ENCODE results near the gene UBE2O. TPM values are rescaled to one million over a fixed set of nuclear protein-coding genes. Genes with fewer than 3 reads are reported as not detected.

The UBE2O gene
- total RNA-seq, 2 experiments from 2014 or later = 28.4 to 31.6 TPM

GRCh38 chr17:76481071-76481655 lies 28.2 kb upstream of the UBE2O start:
- POLR2A ChIA-PET = interaction anchor here (0.7 to 2.2 kb wide), 3 partner anchors 10 to 22 kb away, joined by 3 to 10 read pairs (median 6); no protein-coding TSS in a partner anchor
- Mint-ChIP-seq H3K4me1 (ENCODE audit: low read depth) (peaks cover 31% of the 10 kb centered on the region), H3K9me3 (ENCODE audit: insufficient read depth) (no peaks in the 10 kb centered on the region), H3K36me3 (ENCODE audit: low read depth) (peaks cover 39% of the 10 kb centered on the region), H3K27me3 (ENCODE audit: low read depth) (no peaks in the 10 kb centered on the region), H3K4me3 (peak overlapping the region; percentile 22), H3K27ac (peak overlapping the region; percentile 84)
- ATAC-seq = peak; percentile 54
- CTCF ChIA-PET = interaction anchor here (0.8 to 2.1 kb wide), 6 partner anchors 9 to 28 kb away, joined by 6 to 9 read pairs (median 8); partner anchors contain the start of genes AANAT and UBE2O
- DNase-seq = no peak

GRCh38 chr17:76480632-76481031 lies 27.7 kb upstream of the UBE2O start:
- Mint-ChIP-seq H3K4me3 (peak overlapping the region; percentile 22), H3K4me1 (ENCODE audit: low read depth) (peaks cover 28% of the 10 kb centered on the region), H3K27me3 (ENCODE audit: low read depth) (no peaks in the 10 kb centered on the region), H3K27ac (peak overlapping the region; percentile 84), H3K9me3 (ENCODE audit: insufficient read depth) (no peaks in the 10 kb centered on the region), H3K36me3 (ENCODE audit: low read depth) (peaks cover 37% of the 10 kb centered on the region)
- ATAC-seq = peak; percentile 79
- ChIA-PET CTCF (interaction anchor here (0.8 to 2.1 kb wide), 6 partner anchors 10 to 28 kb away, joined by 6 to 9 read pairs (median 8); partner anchors contain the start of genes AANAT and UBE2O), POLR2A (interaction anchor here (0.7 to 2.2 kb wide), 4 partner anchors 10 to 22 kb away, joined by 3 to 10 read pairs (median 4); partner anchors contain the start of gene RHBDF2)
- DNase-seq = peak; percentile 47

GRCh38 chr17:76479515-76480060 lies 26.6 kb upstream of the UBE2O start:
- Mint-ChIP-seq H3K4me1 (ENCODE audit: low read depth) (peaks cover 24% of the 10 kb centered on the region), H3K36me3 (ENCODE audit: low read depth) (peaks cover 40% of the 10 kb centered on the region), H3K27me3 (ENCODE audit: low read depth) (no peaks in the 10 kb centered on the region), H3K9me3 (ENCODE audit: insufficient read depth) (no peaks in the 10 kb centered on the region), H3K4me3 (no peak overlapping the region), H3K27ac (no peak overlapping the region)
- ATAC-seq = no peak
- ChIA-PET CTCF (interaction anchor here (1.4 to 2.1 kb wide), 4 partner anchors 12 to 28 kb away, joined by 7 to 9 read pairs (median 9); partner anchors contain the start of gene AANAT), POLR2A (interaction anchor here (1.0 to 2.2 kb wide), 3 partner anchors 11 to 22 kb away, joined by 3 to 10 read pairs (median 6); partner anchors contain the start of gene RHBDF2)
- DNase-seq = no peak

- peaks cover 39% of the 10 kb centered on the region for H3K36me3 Mint-ChIP-seq (ENCODE audit: low read depth)
- ChIA-PET POLR2A (no interaction called here), CTCF (no interaction called here)
- no peaks in the 10 kb centered on the region for H3K27me3 Mint-ChIP-seq (ENCODE audit: low read depth)
- H3K4me1 Mint-ChIP-seq (ENCODE audit: low read depth) = peaks cover 22% of the 10 kb centered on the region
- no peak overlapping the region for H3K27ac Mint-ChIP-seq
- H3K4me3 Mint-ChIP-seq = no peak overlapping the region
- no peak for ATAC-seq
- DNase-seq = no peak
- H3K9me3 Mint-ChIP-seq (ENCODE audit: insufficient read depth) = no peaks in the 10 kb centered on the region
Measured at GRCh38 chr17:76478730-76479514, 26.0 kb upstream of the UBE2O start.

- H3K36me3 Mint-ChIP-seq (ENCODE audit: low read depth) = peaks cover 39% of the 10 kb centered on the region
- no peak overlapping the region for H3K4me3 Mint-ChIP-seq
- DNase-seq (no peak), ATAC-seq (no peak)
- CTCF ChIA-PET = interaction anchor here (0.9 to 1.1 kb wide), 2 partner anchors 11 to 29 kb away, joined by 3 to 4 read pairs; no protein-coding TSS in a partner anchor
- no peaks in the 10 kb centered on the region for H3K27me3 Mint-ChIP-seq (ENCODE audit: low read depth)
- POLR2A ChIA-PET = no interaction called here
- peak overlapping the region; percentile 66 for H3K27ac Mint-ChIP-seq
- peaks cover 22% of the 10 kb centered on the region for H3K4me1 Mint-ChIP-seq (ENCODE audit: low read depth)
- no peaks in the 10 kb centered on the region for H3K9me3 Mint-ChIP-seq (ENCODE audit: insufficient read depth)
Measured at GRCh38 chr17:76478097-76478496, 25.1 kb upstream of the UBE2O start.

GRCh38 chr17:76477576-76477975 lies 24.6 kb upstream of the UBE2O start:
- Mint-ChIP-seq H3K4me3 (no peak overlapping the region), H3K36me3 (ENCODE audit: low read depth) (peaks cover 40% of the 10 kb centered on the region), H3K9me3 (ENCODE audit: insufficient read depth) (no peaks in the 10 kb centered on the region), H3K27me3 (ENCODE audit: low read depth) (no peaks in the 10 kb centered on the region), H3K27ac (no peak overlapping the region), H3K4me1 (ENCODE audit: low read depth) (peaks cover 20% of the 10 kb centered on the region)
- ATAC-seq (no peak), DNase-seq (no peak)
- ChIA-PET CTCF (interaction anchor here (0.9 to 1.1 kb wide), 2 partner anchors 11 to 29 kb away, joined by 3 to 4 read pairs; no protein-coding TSS in a partner anchor), POLR2A (interaction anchor here (0.6 kb wide), 1 partner anchor 1608 kb away, joined by 3 read pairs; no protein-coding TSS in a partner anchor)

- H3K4me3 Mint-ChIP-seq = no peak overlapping the region
- ChIA-PET POLR2A (interaction anchor here (0.6 to 1.1 kb wide), 3 partner anchors 15 to 1608 kb away, joined by 3 read pairs; partner anchors contain the start of gene RHBDF2), CTCF (interaction anchor here (1.3 kb wide), 1 partner anchor 34 kb away, joined by 3 read pairs; no protein-coding TSS in a partner anchor)
- H3K4me1 Mint-ChIP-seq (ENCODE audit: low read depth) = peaks cover 15% of the 10 kb centered on the region
- ATAC-seq (no peak), DNase-seq (no peak)
- H3K27me3 Mint-ChIP-seq (ENCODE audit: low read depth) = no peaks in the 10 kb centered on the region
- no peaks in the 10 kb centered on the region for H3K9me3 Mint-ChIP-seq (ENCODE audit: insufficient read depth)
- H3K36me3 Mint-ChIP-seq (ENCODE audit: low read depth) = peaks cover 36% of the 10 kb centered on the region
- no peak overlapping the region for H3K27ac Mint-ChIP-seq
Measured at GRCh38 chr17:76476736-76477135, 23.8 kb upstream of the UBE2O start.

- H3K36me3 Mint-ChIP-seq (ENCODE audit: low read depth) = peaks cover 32% of the 10 kb centered on the region
- no peaks in the 10 kb centered on the region for H3K27me3 Mint-ChIP-seq (ENCODE audit: low read depth)
- H3K4me3 Mint-ChIP-seq = no peak overlapping the region
- POLR2A ChIA-PET = interaction anchor here (1.1 kb wide), 1 partner anchor 16 kb away, joined by 3 read pairs; no protein-coding TSS in a partner anchor
- peaks cover 2% of the 10 kb centered on the region for H3K4me1 Mint-ChIP-seq (ENCODE audit: low read depth)
- DNase-seq (no peak), ATAC-seq (no peak)
- no peaks in the 10 kb centered on the region for H3K9me3 Mint-ChIP-seq (ENCODE audit: insufficient read depth)
- no peak overlapping the region for H3K27ac Mint-ChIP-seq
- CTCF ChIA-PET = interaction anchor here (1.1 to 1.8 kb wide), 4 partner anchors 9 to 31 kb away, joined by 4 to 5 read pairs (median 4); partner anchors contain the start of gene RHBDF2
Measured at GRCh38 chr17:76475302-76475701, 22.4 kb upstream of the UBE2O start.

GRCh38 chr17:76474894-76475293 lies 21.9 kb upstream of the UBE2O start:
- peaks cover 32% of the 10 kb centered on the region for H3K36me3 Mint-ChIP-seq (ENCODE audit: low read depth)
- no peaks in the 10 kb centered on the region for H3K4me1 Mint-ChIP-seq (ENCODE audit: low read depth)
- ChIA-PET CTCF (interaction anchor here (1.1 to 1.8 kb wide), 4 partner anchors 9 to 31 kb away, joined by 4 to 5 read pairs (median 4); partner anchors contain the start of gene RHBDF2), POLR2A (no interaction called here)
- ATAC-seq (no peak), DNase-seq (no peak)
- no peaks in the 10 kb centered on the region for H3K9me3 Mint-ChIP-seq (ENCODE audit: insufficient read depth)
- H3K27ac Mint-ChIP-seq = no peak overlapping the region
- no peaks in the 10 kb centered on the region for H3K27me3 Mint-ChIP-seq (ENCODE audit: low read depth)
- H3K4me3 Mint-ChIP-seq = no peak overlapping the region

GRCh38 chr17:76474238-76474637 lies 21.3 kb upstream of the UBE2O start:
- Mint-ChIP-seq H3K27me3 (ENCODE audit: low read depth) (no peaks in the 10 kb centered on the region), H3K4me1 (ENCODE audit: low read depth) (no peaks in the 10 kb centered on the region), H3K36me3 (ENCODE audit: low read depth) (peaks cover 32% of the 10 kb centered on the region), H3K27ac (no peak overlapping the region), H3K4me3 (no peak overlapping the region), H3K9me3 (ENCODE audit: insufficient read depth) (no peaks in the 10 kb centered on the region)
- ATAC-seq (no peak), DNase-seq (no peak)
- ChIA-PET POLR2A (no interaction called here), CTCF (interaction anchor here (1.1 to 1.8 kb wide), 4 partner anchors 8 to 32 kb away, joined by 4 to 5 read pairs (median 4); partner anchors contain the start of gene RHBDF2)

GRCh38 chr17:76473541-76473985 lies 20.6 kb upstream of the UBE2O start:
- H3K27ac Mint-ChIP-seq = no peak overlapping the region
- POLR2A ChIA-PET = no interaction called here
- no peaks in the 10 kb centered on the region for H3K9me3 Mint-ChIP-seq (ENCODE audit: insufficient read depth)
- no peak overlapping the region for H3K4me3 Mint-ChIP-seq
- H3K27me3 Mint-ChIP-seq (ENCODE audit: low read depth) = no peaks in the 10 kb centered on the region
- peaks cover 30% of the 10 kb centered on the region for H3K36me3 Mint-ChIP-seq (ENCODE audit: low read depth)
- H3K4me1 Mint-ChIP-seq (ENCODE audit: low read depth) = no peaks in the 10 kb centered on the region
- ATAC-seq (peak; percentile 32), DNase-seq (peak; percentile 33)
- CTCF ChIA-PET = interaction anchor here (1.8 kb wide), 1 partner anchor 8 kb away, joined by 4 read pairs; no protein-coding TSS in a partner anchor

Data from activated CD8-positive, alpha-beta T cell treated with anti-CD3 and anti-CD28 coated beads, Interleukin-2, amount 10 ng/mL, durations not matched to agents 7 days and 5 days (primary cell).